ENCODE results near the gene CDPF1. TPM values are rescaled to one million over a fixed set of nuclear protein-coding genes. Genes with fewer than 3 reads are reported as not detected.

The CDPF1 gene
- total and polyA plus RNA-seq, 2 of the 13 experiments (the other 11 are each of a cell fraction or from before 2014, with no cell fraction given), result 5.2 to 8.1 TPM

DNA sequence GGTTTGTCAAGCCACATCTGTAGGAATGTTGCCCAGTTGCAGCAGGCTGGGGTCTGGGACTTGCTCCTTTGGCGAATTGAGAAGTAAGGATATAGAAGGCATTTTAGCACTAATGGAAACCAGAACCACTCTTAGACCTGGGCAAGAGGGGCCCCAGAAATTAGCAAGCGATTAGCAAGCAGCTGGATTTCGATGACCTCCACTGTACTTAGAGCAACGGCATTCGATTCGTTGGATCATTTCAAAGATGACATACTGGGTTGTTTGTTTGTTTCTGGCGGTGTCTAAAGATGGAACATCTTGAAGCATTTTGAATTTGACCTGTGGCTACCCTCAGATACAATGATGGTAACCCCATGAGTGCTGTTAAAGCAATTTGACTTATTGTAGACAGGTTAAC, 1.2 kb upstream of the CDPF1 start:
- no peak for DNase-seq (ENCODE audit: low spot score)
- Histone ChIP-seq H3K36me3 (replicated peaks in 1 of 2; ENCODE audit: control insufficient read depth in 1 of 2, insufficient read depth in 2 of 2, low read length in 2 of 2) (0 out of 5 replicates have a peak, but pooled peaks cover 0 to 2% of the 10 kb centered on the region in 2 experiments), H3K27ac (ENCODE audit: extremely low read length, insufficient read depth, low read length) (peak overlapping the region; percentile 85), H3K9me3 (ENCODE audit: low read length) (no peaks in the 10 kb centered on the region), H4K20me1 (ENCODE audit: insufficient read depth, low read length) (no peaks in the 10 kb centered on the region), H3K9ac (ENCODE audit: insufficient read depth, low read depth, low read length) (peak overlapping the region; percentile 88), H3K27me3 (ENCODE audit: control insufficient read depth in 1 of 2, insufficient read depth in 2 of 2, low read length in 2 of 2) (no peaks in the 10 kb centered on the region), H3K4me2 (ENCODE audit: low read depth, low read length) (peak overlapping the region; percentile 83), H2AFZ (ENCODE audit: low read length) (no peak overlapping the region), H3K4me1 (ENCODE audit: insufficient read depth, low read length) (peaks cover 55% of the 10 kb centered on the region), H3K79me2 (ENCODE audit: insufficient read depth, low read length) (peaks cover 4% of the 10 kb centered on the region), H3K4me3 (replicated peaks in 1 of 3; ENCODE audit: insufficient read depth in 1 of 3, low read depth in 2 of 3, low read length in 3 of 3) (peak overlapping the region; percentile 70 to 95 (median 89))
- no peak for ATAC-seq
- CTCF ChIA-PET (ENCODE audit: low intra/inter-chr PET ratio, low total read pairs), result no interaction called here
- in situ Hi-C loops (cut with HindIII; ENCODE audit: extremely low pct_ligation_motif_present, low pct_unique_long_range_greater_than_20kb), result no loop called here
- no TSS peak for BruUV-seq (replicated peaks)
- POLR2A ChIA-PET, result interaction anchor here (0.9 to 7.2 kb wide), 5 partner anchors 14 to 245 kb away, joined by 3 to 83 read pairs (median 4); partner anchors contain the start of genes GTSE1 and TTC38
- TF ChIP-seq MED1 (CRISPR knock-in tag; IDR thresholded peaks at IDR 0.05), result no peak
- TF ChIP-seq POLR2AphosphoS2 (IDR thresholded peaks at IDR 0.05; ENCODE audit: low read depth, low read length), result no peak
- TF ChIP-seq, protein P1, sequence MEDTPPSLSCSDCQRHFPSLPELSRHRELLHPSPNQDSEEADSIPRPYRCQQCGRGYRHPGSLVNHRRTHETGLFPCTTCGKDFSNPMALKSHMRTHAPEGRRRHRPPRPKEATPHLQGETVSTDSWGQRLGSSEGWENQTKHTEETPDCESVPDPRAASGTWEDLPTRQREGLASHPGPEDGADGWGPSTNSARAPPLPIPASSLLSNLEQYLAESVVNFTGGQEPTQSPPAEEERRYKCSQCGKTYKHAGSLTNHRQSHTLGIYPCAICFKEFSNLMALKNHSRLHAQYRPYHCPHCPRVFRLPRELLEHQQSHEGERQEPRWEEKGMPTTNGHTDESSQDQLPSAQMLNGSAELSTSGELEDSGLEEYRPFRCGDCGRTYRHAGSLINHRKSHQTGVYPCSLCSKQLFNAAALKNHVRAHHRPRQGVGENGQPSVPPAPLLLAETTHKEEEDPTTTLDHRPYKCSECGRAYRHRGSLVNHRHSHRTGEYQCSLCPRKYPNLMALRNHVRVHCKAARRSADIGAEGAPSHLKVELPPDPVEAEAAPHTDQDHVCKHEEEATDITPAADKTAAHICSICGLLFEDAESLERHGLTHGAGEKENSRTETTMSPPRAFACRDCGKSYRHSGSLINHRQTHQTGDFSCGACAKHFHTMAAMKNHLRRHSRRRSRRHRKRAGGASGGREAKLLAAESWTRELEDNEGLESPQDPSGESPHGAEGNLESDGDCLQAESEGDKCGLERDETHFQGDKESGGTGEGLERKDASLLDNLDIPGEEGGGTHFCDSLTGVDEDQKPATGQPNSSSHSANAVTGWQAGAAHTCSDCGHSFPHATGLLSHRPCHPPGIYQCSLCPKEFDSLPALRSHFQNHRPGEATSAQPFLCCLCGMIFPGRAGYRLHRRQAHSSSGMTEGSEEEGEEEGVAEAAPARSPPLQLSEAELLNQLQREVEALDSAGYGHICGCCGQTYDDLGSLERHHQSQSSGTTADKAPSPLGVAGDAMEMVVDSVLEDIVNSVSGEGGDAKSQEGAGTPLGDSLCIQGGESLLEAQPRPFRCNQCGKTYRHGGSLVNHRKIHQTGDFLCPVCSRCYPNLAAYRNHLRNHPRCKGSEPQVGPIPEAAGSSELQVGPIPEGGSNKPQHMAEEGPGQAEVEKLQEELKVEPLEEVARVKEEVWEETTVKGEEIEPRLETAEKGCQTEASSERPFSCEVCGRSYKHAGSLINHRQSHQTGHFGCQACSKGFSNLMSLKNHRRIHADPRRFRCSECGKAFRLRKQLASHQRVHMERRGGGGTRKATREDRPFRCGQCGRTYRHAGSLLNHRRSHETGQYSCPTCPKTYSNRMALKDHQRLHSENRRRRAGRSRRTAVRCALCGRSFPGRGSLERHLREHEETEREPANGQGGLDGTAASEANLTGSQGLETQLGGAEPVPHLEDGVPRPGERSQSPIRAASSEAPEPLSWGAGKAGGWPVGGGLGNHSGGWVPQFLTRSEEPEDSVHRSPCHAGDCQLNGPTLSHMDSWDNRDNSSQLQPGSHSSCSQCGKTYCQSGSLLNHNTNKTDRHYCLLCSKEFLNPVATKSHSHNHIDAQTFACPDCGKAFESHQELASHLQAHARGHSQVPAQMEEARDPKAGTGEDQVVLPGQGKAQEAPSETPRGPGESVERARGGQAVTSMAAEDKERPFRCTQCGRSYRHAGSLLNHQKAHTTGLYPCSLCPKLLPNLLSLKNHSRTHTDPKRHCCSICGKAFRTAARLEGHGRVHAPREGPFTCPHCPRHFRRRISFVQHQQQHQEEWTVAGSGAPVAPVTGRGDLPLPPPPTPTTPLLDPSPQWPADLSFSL (CRISPR knock-in tag; IDR thresholded peaks at IDR 0.05), result 0 out of 2 replicates have a peak, but pooled peaks have one; percentile 4
- intact Hi-C loops (cut with micrococcal nuclease; ENCODE audit: unreplicated experiment), result loop anchor here (2.0 kb wide), 1 partner anchor 16 kb away; no protein-coding TSS in a partner anchor
- no peak for FAIRE-seq
- WGBS (ENCODE audit: low lambda C conversion rate), result 17% methylated on average over 7 of the region's 7 CpGs

All from HepG2 (cell line).